K562 (cell line): Measurements from ENCODE around the gene MADD. TPM values are rescaled to one million over a fixed set of nuclear protein-coding genes. Genes with fewer than 3 reads are reported as not detected.
A peak's percentile ranks its signal among the peaks of the same experiment; 100 is the strongest.

ENCODE experiments used
- HSF4 ChIP-seq: fragments of 250-450 bp; sonication (Bioruptor Pico); IDR thresholded peaks from 2 replicates; pipeline ENCODE4 v2.1.2; 2022; ENCODE audit warnings: mild to moderate bottlenecking, moderate library complexity, borderline replicate concordance
- NR3C1 ChIP-seq: sonication (generic); formaldehyde crosslinking; IDR thresholded peaks from 2 replicates; pipeline ENCODE4 v1.8.1; 2022; ENCODE audit warnings: missing genetic modification reagents
- PHF8 ChIP-seq: fragments of 200-600 bp; sonication (generic); IDR thresholded peaks from 2 replicates; pipeline ENCODE4 v1.6.1; 2012; ENCODE audit warnings: mixed run types, mild to moderate bottlenecking, inconsistent platforms, low read length, moderate library complexity, borderline replicate concordance
- POLR2AphosphoS2 ChIP-seq: IDR thresholded peaks from 2 replicates; pipeline ENCODE4 v1.6.1; 2012; ENCODE audit warnings: low read length, improper control_type of control experiment
- SNRNP70 ChIP-seq: fragments of 200-400 bp; formaldehyde crosslinking; optimal IDR thresholded peaks from 2 replicates; pipeline ENCODE3; 2017; ENCODE audit warnings: low read depth, low read length
- TEAD2 ChIP-seq: fragments of 450-650 bp; IDR thresholded peaks from 2 replicates; pipeline ENCODE4 v1.6.1; 2016; ENCODE audit warnings: missing genetic modification characterization, control low read depth, missing compliant biosample characterization
- ZNF143 ChIP-seq: sonication (generic); formaldehyde crosslinking; IDR thresholded peaks from 2 replicates; pipeline ENCODE4 v1.9.0; 2022; ENCODE audit warnings: mild to moderate bottlenecking, missing genetic modification reagents
- ZNF316 ChIP-seq: fragments of 450-650 bp; IDR thresholded peaks from 2 replicates; pipeline ENCODE4 v1.6.1; 2016
- ZNF444 ChIP-seq: fragments of 250-450 bp; sonication (Bioruptor Pico); IDR thresholded peaks from 2 replicates; pipeline ENCODE4 v1.4.0; 2020; ENCODE audit warnings: mild to moderate bottlenecking, moderate library complexity
- polyA plus RNA-seq, 8 experiments: library from polyadenylated mRNA; depleted of rRNA in 4 of 8; stranded (reverse) in 5 of 8; unstranded in 3 of 8; fragments of >200 nt; fragmentation: Nextera tagmentation in 2 of 8; fragmentation: Illumina TruSeq in 1 of 8; extraction: Ambion mirVana in 2 of 8; extraction: Trizol in 1 of 8; gene quantifications; 2 replicates each; pipeline versions ENCODE4 v1.2.1 to v1.2.3, GENCODE V29; 2011 to 2014; ENCODE audit warnings: inconsistent platforms in 1 of 8, missing spikeins in 1 of 8
- total RNA-seq, 7 experiments: library from RNA; depleted of rRNA in 6 of 7; stranded (reverse); fragments of >200 nt in 6 of 7; fragmentation: Illumina TruSeq in 2 of 7; extraction: Trizol in 2 of 7; gene quantifications; 2 replicates each; pipeline versions ENCODE4 v1.2.1 to v1.2.3, GENCODE V29; 2011 to 2021; ENCODE audit warnings: low replicate concordance in 1 of 7
- TF ChIP-seq, protein P1 (sequence below): sonication (generic); formaldehyde crosslinking; IDR thresholded peaks from 2 replicates; pipeline ENCODE4 v1.8.0; 2022; ENCODE audit warnings: mild to moderate bottlenecking, missing genetic modification reagents, borderline replicate concordance
- TF ChIP-seq, protein P2 (sequence below): fragments of 200-600 bp; sonication (generic); IDR thresholded peaks from one replicate; pipeline ENCODE4 v1.6.1; 2012; ENCODE audit warnings: mild to moderate bottlenecking, low read depth, low read length, inconsistent platforms
- TF ChIP-seq, protein P3 (sequence below): fragments of 450-650 bp; IDR thresholded peaks from 2 replicates; pipeline ENCODE4 v1.6.1; 2014; ENCODE audit warnings: low read depth, mild to moderate bottlenecking, moderate library complexity, borderline replicate concordance

MADD gene
- total and polyA plus RNA-seq, 9 of the 15 experiments (the other 6 are each of a cell fraction or from before 2014, with no cell fraction given), result 0.68 to 57.6 (median 33.6) TPM

DNA sequence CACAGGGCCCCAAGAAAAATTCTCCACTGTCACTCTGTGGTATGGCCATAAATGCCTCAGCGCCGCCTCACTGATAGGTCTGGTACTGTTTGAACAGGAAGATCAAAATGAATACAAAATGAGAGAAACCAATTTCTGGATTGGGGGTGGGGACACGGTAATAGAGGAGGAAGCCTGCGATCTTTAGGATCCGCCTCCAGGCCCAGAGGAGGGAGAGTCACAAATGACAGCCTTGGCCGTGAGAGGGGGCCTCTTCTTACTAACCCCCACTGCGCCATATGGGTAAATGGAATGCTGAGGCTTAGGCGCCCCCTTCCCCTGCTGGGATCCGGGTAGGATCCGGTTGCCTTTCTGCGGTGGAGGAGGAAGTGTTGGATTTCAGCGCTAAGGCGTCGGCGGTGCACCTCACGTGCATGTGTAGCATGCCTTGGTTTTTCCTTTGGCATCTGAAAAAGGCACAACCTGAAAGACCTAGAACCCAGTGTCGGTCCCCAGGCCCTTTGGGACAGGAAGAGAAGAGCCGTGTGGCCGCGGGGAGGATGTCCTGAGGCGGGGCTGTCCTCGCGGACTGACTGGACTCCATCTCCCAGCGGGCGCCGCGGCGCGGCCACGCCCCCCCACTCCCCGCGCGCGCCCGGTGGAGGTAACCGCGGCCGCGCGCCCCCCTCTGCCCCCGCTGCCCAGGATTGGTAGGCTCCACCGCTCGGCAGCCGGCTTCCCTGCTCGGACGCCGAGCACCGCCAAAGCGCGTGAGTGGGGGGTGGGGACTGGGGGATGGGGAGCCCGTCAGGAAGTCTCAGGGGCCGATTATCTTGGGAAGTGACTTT is 718 bp upstream of the MADD start (continued):
- TF ChIP-seq, protein P1, sequence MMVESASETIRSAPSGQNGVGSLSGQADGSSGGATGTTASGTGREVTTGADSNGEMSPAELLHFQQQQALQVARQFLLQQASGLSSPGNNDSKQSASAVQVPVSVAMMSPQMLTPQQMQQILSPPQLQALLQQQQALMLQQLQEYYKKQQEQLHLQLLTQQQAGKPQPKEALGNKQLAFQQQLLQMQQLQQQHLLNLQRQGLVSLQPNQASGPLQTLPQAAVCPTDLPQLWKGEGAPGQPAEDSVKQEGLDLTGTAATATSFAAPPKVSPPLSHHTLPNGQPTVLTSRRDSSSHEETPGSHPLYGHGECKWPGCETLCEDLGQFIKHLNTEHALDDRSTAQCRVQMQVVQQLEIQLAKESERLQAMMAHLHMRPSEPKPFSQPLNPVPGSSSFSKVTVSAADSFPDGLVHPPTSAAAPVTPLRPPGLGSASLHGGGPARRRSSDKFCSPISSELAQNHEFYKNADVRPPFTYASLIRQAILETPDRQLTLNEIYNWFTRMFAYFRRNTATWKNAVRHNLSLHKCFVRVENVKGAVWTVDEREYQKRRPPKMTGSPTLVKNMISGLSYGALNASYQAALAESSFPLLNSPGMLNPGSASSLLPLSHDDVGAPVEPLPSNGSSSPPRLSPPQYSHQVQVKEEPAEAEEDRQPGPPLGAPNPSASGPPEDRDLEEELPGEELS (CRISPR knock-in tag), result peak; percentile 74; the same call in 1 of the 2 replicates
- TF ChIP-seq ZNF316, result no peak
- TF ChIP-seq ZNF444 (CRISPR knock-in tag), result no peak
- no peak for TF ChIP-seq SNRNP70
- TF ChIP-seq ZNF143 (CRISPR knock-in tag), result peak; percentile 83
- TF ChIP-seq PHF8, result peak; percentile 76; the same call in 1 of the 2 replicates
- no peak for TF ChIP-seq TEAD2 (tag)
- no peak for TF ChIP-seq POLR2AphosphoS2
- TF ChIP-seq, protein P2, sequence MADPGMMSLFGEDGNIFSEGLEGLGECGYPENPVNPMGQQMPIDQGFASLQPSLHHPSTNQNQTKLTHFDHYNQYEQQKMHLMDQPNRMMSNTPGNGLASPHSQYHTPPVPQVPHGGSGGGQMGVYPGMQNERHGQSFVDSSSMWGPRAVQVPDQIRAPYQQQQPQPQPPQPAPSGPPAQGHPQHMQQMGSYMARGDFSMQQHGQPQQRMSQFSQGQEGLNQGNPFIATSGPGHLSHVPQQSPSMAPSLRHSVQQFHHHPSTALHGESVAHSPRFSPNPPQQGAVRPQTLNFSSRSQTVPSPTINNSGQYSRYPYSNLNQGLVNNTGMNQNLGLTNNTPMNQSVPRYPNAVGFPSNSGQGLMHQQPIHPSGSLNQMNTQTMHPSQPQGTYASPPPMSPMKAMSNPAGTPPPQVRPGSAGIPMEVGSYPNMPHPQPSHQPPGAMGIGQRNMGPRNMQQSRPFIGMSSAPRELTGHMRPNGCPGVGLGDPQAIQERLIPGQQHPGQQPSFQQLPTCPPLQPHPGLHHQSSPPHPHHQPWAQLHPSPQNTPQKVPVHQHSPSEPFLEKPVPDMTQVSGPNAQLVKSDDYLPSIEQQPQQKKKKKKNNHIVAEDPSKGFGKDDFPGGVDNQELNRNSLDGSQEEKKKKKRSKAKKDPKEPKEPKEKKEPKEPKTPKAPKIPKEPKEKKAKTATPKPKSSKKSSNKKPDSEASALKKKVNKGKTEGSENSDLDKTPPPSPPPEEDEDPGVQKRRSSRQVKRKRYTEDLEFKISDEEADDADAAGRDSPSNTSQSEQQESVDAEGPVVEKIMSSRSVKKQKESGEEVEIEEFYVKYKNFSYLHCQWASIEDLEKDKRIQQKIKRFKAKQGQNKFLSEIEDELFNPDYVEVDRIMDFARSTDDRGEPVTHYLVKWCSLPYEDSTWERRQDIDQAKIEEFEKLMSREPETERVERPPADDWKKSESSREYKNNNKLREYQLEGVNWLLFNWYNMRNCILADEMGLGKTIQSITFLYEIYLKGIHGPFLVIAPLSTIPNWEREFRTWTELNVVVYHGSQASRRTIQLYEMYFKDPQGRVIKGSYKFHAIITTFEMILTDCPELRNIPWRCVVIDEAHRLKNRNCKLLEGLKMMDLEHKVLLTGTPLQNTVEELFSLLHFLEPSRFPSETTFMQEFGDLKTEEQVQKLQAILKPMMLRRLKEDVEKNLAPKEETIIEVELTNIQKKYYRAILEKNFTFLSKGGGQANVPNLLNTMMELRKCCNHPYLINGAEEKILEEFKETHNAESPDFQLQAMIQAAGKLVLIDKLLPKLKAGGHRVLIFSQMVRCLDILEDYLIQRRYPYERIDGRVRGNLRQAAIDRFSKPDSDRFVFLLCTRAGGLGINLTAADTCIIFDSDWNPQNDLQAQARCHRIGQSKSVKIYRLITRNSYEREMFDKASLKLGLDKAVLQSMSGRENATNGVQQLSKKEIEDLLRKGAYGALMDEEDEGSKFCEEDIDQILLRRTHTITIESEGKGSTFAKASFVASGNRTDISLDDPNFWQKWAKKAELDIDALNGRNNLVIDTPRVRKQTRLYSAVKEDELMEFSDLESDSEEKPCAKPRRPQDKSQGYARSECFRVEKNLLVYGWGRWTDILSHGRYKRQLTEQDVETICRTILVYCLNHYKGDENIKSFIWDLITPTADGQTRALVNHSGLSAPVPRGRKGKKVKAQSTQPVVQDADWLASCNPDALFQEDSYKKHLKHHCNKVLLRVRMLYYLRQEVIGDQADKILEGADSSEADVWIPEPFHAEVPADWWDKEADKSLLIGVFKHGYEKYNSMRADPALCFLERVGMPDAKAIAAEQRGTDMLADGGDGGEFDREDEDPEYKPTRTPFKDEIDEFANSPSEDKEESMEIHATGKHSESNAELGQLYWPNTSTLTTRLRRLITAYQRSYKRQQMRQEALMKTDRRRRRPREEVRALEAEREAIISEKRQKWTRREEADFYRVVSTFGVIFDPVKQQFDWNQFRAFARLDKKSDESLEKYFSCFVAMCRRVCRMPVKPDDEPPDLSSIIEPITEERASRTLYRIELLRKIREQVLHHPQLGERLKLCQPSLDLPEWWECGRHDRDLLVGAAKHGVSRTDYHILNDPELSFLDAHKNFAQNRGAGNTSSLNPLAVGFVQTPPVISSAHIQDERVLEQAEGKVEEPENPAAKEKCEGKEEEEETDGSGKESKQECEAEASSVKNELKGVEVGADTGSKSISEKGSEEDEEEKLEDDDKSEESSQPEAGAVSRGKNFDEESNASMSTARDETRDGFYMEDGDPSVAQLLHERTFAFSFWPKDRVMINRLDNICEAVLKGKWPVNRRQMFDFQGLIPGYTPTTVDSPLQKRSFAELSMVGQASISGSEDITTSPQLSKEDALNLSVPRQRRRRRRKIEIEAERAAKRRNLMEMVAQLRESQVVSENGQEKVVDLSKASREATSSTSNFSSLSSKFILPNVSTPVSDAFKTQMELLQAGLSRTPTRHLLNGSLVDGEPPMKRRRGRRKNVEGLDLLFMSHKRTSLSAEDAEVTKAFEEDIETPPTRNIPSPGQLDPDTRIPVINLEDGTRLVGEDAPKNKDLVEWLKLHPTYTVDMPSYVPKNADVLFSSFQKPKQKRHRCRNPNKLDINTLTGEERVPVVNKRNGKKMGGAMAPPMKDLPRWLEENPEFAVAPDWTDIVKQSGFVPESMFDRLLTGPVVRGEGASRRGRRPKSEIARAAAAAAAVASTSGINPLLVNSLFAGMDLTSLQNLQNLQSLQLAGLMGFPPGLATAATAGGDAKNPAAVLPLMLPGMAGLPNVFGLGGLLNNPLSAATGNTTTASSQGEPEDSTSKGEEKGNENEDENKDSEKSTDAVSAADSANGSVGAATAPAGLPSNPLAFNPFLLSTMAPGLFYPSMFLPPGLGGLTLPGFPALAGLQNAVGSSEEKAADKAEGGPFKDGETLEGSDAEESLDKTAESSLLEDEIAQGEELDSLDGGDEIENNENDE, result no peak
- no peak for TF ChIP-seq HSF4 (CRISPR knock-in tag)
- TF ChIP-seq, protein P3, sequence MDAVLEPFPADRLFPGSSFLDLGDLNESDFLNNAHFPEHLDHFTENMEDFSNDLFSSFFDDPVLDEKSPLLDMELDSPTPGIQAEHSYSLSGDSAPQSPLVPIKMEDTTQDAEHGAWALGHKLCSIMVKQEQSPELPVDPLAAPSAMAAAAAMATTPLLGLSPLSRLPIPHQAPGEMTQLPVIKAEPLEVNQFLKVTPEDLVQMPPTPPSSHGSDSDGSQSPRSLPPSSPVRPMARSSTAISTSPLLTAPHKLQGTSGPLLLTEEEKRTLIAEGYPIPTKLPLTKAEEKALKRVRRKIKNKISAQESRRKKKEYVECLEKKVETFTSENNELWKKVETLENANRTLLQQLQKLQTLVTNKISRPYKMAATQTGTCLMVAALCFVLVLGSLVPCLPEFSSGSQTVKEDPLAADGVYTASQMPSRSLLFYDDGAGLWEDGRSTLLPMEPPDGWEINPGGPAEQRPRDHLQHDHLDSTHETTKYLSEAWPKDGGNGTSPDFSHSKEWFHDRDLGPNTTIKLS, result peak; percentile 71; the same call in 1 of the 2 replicates
- no peak for TF ChIP-seq NR3C1 (CRISPR knock-in tag)
